ENCODE measurements around the gene MBD5.
A peak's percentile ranks its signal among the peaks of the same experiment; 100 is the strongest.

Gene MBD5

DNA sequence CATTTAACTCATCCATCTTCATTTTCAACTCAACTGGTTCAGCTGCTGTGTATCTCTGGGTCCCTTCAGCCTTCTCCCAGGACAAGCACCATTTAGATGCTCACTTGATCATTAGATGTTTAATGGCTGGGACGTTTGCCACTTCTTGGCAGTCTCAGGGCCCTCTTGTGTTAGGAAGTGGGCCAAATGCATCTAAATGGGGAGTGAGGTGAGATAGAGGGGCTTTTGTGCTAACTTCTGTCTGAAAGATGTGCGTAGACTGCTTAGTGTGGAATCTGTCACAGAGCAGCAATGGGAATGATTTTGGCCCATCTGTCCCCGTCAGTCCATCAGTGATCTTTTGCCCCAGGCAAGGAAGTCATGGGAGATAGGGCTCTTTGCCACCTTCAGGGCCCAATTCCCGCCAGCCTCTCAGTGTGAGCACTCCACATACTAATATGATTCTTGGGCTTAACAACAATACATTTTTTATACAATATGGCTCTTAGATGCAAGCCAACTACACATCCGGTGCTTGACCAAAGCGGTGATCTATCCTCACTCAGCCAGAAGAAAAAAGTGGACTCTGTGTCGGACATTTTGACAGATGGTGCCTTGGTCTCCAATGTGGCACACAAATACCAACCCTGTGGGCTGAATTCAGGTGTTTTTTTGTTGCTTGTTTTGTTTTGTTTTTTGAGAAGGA lies 528.0 kb downstream of the MBD5 start:
- TF ChIP-seq, protein P1, sequence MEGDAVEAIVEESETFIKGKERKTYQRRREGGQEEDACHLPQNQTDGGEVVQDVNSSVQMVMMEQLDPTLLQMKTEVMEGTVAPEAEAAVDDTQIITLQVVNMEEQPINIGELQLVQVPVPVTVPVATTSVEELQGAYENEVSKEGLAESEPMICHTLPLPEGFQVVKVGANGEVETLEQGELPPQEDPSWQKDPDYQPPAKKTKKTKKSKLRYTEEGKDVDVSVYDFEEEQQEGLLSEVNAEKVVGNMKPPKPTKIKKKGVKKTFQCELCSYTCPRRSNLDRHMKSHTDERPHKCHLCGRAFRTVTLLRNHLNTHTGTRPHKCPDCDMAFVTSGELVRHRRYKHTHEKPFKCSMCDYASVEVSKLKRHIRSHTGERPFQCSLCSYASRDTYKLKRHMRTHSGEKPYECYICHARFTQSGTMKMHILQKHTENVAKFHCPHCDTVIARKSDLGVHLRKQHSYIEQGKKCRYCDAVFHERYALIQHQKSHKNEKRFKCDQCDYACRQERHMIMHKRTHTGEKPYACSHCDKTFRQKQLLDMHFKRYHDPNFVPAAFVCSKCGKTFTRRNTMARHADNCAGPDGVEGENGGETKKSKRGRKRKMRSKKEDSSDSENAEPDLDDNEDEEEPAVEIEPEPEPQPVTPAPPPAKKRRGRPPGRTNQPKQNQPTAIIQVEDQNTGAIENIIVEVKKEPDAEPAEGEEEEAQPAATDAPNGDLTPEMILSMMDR (conservative IDR thresholded peaks at IDR 0.05; ENCODE audit: low read depth, low read length): no peak
- no peaks in the 10 kb centered on the region for H3K27me3 ChIP-seq (ENCODE audit: insufficient read depth, low read depth)
- H3K4me3 ChIP-seq (IDR thresholded peaks at IDR 0.05; ENCODE audit: insufficient read depth, low read depth, low read length): no peak overlapping the region
- H3K27ac ChIP-seq: no peak overlapping the region
- no peak overlapping the region for H3K4me2 ChIP-seq
- no peak overlapping the region for H2AFZ ChIP-seq (ENCODE audit: low read depth)
- H4K20me1 ChIP-seq (ENCODE audit: insufficient read depth): no peaks in the 10 kb centered on the region
- H3K9ac ChIP-seq: no peak overlapping the region
- H3K79me2 ChIP-seq (ENCODE audit: insufficient read depth, low read depth): no peaks in the 10 kb centered on the region
- no peaks in the 10 kb centered on the region for H3K36me3 ChIP-seq (ENCODE audit: insufficient read depth)
- H3K4me1 ChIP-seq (ENCODE audit: low read depth, poor library complexity, severe bottlenecking): no peaks in the 10 kb centered on the region

DNA sequence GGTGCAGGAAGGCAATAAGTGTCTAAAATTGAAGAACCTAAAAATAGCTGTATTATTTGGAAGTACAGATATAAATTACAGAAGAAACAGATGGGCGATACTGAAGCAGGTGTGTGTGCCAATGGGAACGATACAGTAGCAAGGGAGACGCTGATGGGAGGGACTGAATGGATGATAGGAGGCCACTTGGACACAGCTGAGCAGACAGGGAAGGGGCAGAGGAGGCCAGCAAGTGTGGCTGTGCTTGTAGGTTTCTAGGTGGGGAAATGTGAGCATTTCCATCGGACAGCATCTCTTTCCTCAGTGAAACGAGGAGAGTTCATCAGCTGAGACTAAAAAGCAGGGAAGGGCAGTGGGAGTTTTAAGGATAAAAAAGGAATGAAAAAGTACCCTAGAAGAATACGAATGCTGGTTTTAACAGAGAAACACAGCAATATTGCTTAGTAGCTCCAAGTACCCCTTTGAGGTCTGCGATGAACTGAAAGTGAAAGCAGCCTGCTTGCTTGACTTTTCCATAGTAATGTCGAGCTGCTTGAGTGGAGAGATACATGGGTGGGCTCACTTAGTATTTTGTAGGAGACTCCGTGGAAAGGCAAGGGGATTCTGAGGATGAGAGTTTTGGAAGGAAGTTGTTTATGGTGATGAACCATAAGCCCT lies 531.9 kb downstream of the MBD5 start:
- H4K20me1 ChIP-seq (ENCODE audit: insufficient read depth): no peaks in the 10 kb centered on the region
- H3K79me2 ChIP-seq (ENCODE audit: insufficient read depth, low read depth): no peaks in the 10 kb centered on the region
- H2AFZ ChIP-seq (ENCODE audit: low read depth): peak overlapping the region; percentile 29; the same call in 1 of the 2 replicates
- H3K4me1 ChIP-seq (ENCODE audit: low read depth, poor library complexity, severe bottlenecking): no peaks in the 10 kb centered on the region
- H3K27me3 ChIP-seq (ENCODE audit: insufficient read depth, low read depth): no peaks in the 10 kb centered on the region
- no peak overlapping the region for H3K27ac ChIP-seq
- H3K9ac ChIP-seq: no peak overlapping the region; the same call in 1 of the 2 replicates
- peak overlapping the region; percentile 19 for H3K4me2 ChIP-seq
- TF ChIP-seq, protein P1 (conservative IDR thresholded peaks at IDR 0.05; ENCODE audit: low read depth, low read length): no peak
- H3K4me3 ChIP-seq (IDR thresholded peaks at IDR 0.05; ENCODE audit: insufficient read depth, low read depth, low read length): no peak overlapping the region
- H3K36me3 ChIP-seq (ENCODE audit: insufficient read depth): no peaks in the 10 kb centered on the region

DNA sequence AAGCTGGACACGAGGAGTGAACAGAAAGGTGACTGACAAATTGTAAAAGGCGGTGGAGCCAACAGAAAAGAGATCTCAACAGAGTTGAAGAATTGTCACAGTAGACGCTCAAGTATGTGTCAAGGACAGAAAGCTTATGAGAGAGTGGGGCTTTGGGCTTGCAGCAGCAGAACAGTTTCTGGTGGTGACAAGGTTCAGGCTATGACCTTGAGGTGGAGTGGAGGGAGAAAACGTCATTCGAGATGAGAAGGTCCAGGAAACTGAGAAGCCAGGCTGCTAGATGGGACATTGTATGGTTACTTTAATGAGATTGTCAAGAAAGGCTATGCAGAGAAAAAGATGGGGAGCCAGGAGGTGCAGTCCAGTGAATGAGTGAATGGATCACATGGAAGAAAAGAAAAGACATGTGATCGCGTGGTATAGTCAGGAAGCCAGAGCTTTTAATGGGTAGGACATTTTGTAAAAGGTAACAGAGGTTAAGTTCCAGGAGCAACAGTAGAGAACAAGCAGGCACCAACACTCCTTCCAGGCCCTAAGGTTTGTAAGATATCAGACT lies 532.5 kb downstream of the MBD5 start:
- H2AFZ ChIP-seq (ENCODE audit: low read depth): peak overlapping the region; percentile 29; the same call in 1 of the 2 replicates
- peak overlapping the region; percentile 19 for H3K4me2 ChIP-seq
- H3K27ac ChIP-seq: no peak overlapping the region
- H3K4me3 ChIP-seq (IDR thresholded peaks at IDR 0.05; ENCODE audit: insufficient read depth, low read depth, low read length): no peak overlapping the region
- no peaks in the 10 kb centered on the region for H3K4me1 ChIP-seq (ENCODE audit: low read depth, poor library complexity, severe bottlenecking)
- H3K9ac ChIP-seq: no peak overlapping the region; the same call in 1 of the 2 replicates
- no peaks in the 10 kb centered on the region for H3K36me3 ChIP-seq (ENCODE audit: insufficient read depth)
- TF ChIP-seq, protein P1 (conservative IDR thresholded peaks at IDR 0.05; ENCODE audit: low read depth, low read length): no peak
- H4K20me1 ChIP-seq (ENCODE audit: insufficient read depth): no peaks in the 10 kb centered on the region
- no peaks in the 10 kb centered on the region for H3K79me2 ChIP-seq (ENCODE audit: insufficient read depth, low read depth)
- no peaks in the 10 kb centered on the region for H3K27me3 ChIP-seq (ENCODE audit: insufficient read depth, low read depth)

DNA sequence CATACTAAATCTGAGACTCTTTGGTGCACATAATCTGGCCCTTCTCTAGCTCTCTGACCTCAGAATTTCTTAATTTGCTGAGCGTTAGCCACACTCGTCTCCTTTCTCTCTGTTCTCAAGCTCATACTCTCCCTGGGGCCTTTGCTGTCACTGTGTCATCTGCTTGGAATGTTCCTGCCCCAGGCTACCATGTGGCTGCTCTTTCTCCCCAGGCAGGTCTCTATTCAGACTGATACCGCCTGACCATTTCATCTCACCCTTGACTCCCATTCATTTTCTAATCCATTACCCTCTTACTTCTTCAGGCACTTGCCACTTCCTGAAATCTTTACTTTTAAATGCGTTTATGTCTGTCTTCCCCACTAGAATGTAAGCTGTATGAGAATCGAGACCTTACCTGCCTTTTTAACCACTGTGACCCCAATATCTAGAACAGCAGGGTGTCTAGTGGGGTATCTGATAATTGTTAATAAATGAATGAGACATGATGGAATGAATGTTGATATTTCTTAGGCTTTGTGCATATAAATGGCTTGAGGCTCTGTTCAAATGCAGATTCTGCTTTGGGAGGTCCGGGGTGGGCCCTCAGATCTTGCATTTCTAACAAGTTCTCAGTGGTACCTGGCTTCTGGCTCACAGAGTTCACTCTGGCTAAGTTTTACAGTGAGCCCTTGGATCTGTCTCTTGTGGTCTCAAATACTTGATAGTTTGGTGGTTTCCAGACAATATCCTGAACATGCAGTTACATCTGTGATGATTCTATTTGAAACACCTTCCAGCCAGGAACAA lies 533.8 kb downstream of the MBD5 start:
- no peak overlapping the region for H3K9ac ChIP-seq
- no peak overlapping the region for H3K4me3 ChIP-seq (IDR thresholded peaks at IDR 0.05; ENCODE audit: insufficient read depth, low read depth, low read length)
- TF ChIP-seq, protein P1 (conservative IDR thresholded peaks at IDR 0.05; ENCODE audit: low read depth, low read length): no peak
- H3K4me1 ChIP-seq (ENCODE audit: low read depth, poor library complexity, severe bottlenecking): no peaks in the 10 kb centered on the region
- H2AFZ ChIP-seq (ENCODE audit: low read depth): no peak overlapping the region
- no peaks in the 10 kb centered on the region for H3K36me3 ChIP-seq (ENCODE audit: insufficient read depth)
- no peaks in the 10 kb centered on the region for H3K79me2 ChIP-seq (ENCODE audit: insufficient read depth, low read depth)
- no peak overlapping the region for H3K27ac ChIP-seq
- H4K20me1 ChIP-seq (ENCODE audit: insufficient read depth): no peaks in the 10 kb centered on the region
- H3K4me2 ChIP-seq: no peak overlapping the region
- no peaks in the 10 kb centered on the region for H3K27me3 ChIP-seq (ENCODE audit: insufficient read depth, low read depth)

Measured in KMS-11 (cell line).